UCSD-AML1 (cell line): Measurements from ENCODE around the gene TOMM20.
"Not testable (repeated sequence)": the region's sequence is repeated elsewhere in the genome, so short reads cannot be mapped to it uniquely, and the experiment has no call there.

Source experiments
- DNase-seq: peaks from one replicate; lab custom pipeline; 2025; ENCODE audit not compliant: unreplicated experiment; lab: John Stamatoyannopoulos, UW

TOMM20 gene

GRCh38 chr1:235105051-235106043 is 23.3 kb downstream of the TOMM20 start:
- DNase-seq, result no peak

DNA sequence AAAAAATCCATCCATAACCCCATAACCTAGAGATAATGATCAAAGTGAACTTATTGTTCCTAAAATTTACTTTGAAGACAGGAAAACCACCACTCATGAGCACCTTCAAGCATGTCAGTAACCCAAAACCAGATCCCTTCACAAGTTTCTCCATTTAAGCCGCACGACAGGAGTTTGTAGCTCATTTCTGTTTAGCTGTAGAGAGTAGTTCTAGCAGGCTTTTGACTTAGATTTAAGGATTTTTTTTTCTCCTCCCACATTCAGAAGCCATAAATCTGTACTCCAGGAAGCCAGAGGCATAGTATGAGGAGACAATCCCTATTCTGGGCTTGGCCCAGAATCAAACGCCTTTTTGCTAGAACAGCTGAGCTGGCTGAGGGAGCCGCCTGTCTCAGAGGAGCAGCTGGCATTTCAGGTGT is 25.6 kb downstream of the TOMM20 start:
- no peak for DNase-seq

GRCh38 chr1:235102259-235102582 is 26.4 kb downstream of the TOMM20 start:
- no peak for DNase-seq

GRCh38 chr1:235101558-235102258 is 26.9 kb downstream of the TOMM20 start:
- no peak for DNase-seq

- no peak for DNase-seq
Observed at GRCh38 chr1:235100194-235100772, 28.4 kb downstream of the TOMM20 start.

DNA sequence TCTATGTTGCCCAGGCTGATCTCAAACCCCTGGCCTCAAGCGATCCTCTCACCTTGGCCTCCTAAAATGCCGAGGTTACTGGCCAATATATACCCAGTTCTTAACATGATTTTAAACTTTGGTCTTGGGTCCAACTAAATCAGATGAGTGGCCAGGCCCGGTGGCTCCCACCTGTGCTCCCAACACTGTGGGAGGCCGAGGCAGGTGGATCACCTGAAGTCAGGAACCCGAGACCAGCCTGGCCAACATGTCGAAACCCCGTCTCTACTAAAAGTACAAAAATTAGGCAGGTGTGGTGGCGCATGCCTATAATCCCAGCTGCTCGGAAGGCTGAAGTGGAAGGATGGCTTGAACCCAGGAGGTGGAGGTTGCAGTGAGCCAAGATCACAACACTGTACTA is 29.6 kb downstream of the TOMM20 start:
- DNase-seq, result no peak

DNA sequence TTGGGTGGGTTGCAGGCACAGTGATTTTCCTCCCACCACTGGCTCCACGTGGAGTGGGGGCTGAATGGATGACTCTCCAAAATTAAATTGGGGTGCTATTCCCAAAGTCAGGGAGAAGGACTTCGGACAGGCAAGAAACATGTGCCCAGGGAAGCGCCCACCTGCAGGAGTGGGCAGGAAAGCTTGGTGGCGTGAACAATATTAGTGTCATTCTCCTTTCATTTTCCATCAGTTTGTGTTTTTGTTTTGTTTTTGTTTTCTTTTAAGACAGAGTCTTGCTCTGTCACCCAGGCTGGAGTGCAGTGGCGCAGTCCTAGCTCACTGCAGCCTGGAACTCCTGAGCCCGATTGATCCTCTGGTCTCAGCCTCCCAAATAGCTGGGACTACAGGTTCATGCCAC is 30.1 kb downstream of the TOMM20 start:
- no peak for DNase-seq

DNA sequence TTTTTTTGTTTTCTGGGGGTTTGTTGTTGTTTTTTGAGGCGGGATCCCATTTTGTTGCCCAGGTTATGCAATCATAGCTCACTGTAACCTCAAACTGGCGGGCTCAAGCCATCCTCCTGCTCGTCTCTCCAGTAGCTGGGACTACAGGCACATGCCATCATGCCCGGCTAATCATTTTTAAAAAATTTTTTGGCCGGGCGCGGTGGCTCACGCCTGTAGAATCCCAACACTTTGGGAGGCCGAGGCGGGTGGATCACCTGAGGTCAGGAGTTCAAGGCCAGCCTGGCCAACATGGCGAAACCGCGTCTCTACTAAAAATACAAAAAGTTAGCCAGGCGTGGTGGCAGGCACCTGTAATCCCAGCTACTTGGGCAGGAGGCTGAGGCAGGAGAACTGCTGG is 31.1 kb downstream of the TOMM20 start:
- DNase-seq, result not testable (repeated sequence)

DNA sequence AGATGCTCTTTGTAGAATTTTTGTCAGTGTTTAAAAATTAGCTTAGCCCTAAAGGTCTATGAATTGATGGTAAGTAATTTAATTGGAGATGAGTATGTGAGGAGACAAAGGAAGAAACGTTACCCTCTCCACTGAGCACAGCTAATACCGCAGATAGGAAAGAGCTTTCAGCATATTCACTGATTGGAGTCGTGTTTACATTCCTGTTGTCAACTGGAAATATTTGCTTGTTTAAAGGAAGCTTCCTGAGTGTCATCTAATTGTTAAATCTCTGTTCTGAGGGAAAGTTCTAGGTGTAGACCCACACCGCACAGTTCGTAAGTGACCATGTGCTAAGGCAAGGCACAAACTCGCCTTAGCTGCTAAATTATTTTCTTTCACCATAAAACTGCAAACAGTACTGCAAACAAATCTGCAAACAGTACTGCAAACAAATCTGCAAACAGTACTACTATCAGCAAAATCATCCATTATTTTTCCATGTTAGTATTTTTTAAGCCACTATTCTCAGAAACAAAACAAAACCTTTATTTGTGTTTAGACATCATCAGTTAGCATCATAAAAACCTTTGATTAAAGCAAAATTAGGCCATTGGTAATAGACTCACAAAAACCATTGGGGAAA is 32.6 kb downstream of the TOMM20 start:
- DNase-seq, result no peak

- peak; percentile 75 for DNase-seq
Observed at GRCh38 chr1:235093696-235094592, 34.7 kb downstream of the TOMM20 start.

- DNase-seq, result no peak
Observed at GRCh38 chr1:235093013-235093695, 35.5 kb downstream of the TOMM20 start.

- DNase-seq, result not testable (repeated sequence)
Observed at GRCh38 chr1:235092415-235092814, 36.2 kb downstream of the TOMM20 start.

DNA sequence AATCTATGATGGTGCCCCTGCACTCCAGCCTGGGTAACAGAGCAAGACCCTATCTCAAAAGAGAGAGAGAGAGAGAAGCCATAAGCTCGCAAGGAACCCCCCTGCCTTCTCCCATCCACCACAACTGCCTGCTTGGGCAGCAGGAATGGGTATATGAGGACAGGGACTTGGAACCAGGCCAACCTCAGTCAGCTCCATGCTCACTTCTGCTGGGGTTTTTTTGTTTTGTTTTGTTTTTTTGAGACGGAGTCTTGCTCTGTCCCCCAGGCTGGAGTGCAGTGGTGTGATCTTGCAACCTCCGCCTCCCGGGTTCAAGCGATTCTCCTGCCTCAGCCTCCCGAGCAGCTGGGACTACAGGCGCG is 36.6 kb downstream of the TOMM20 start:
- DNase-seq, result not testable (repeated sequence)

GRCh38 chr1:235091319-235092044 is 37.2 kb downstream of the TOMM20 start:
- not testable (repeated sequence) for DNase-seq

- DNase-seq, result no peak
Observed at GRCh38 chr1:235090406-235091069, 38.1 kb downstream of the TOMM20 start.

DNA sequence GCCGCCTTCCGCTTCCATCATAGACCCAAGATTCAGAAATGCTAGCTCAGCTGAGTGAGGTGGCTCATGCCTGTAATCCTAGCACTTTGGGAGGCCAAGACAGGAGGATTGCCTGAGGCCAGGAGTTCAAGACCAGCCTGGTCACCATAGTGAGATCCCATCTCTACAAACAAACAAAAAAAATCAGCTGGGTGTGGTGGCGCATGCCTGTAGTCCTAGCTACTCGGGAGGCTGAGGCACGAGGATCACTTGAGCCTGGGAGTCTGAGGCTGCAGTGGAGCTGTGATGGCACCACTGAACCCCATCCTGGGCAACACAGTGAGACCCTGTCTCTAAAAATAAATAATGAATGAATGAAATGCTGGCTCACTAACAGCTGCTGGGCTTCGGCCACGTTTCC is 39.7 kb downstream of the TOMM20 start:
- DNase-seq, result no peak

DNA sequence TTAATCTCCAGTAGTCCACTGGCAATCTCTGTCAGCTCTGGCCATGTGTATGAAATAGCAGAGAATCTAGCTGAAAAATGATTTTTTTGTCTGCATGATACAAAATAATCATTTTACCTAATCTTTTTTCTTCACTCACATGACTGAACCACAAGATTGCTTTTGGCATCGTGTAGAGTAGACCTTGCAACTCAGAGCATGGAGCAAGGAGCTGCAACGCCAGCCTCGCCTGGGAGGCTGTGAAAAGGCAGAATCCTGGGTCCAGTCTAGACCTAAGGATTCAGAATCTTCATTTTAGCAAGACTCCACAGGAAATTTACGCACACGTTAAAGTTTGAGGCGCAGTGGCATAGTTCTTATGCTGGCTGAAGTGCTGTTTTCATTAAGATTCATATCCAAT is 40.2 kb downstream of the TOMM20 start:
- no peak for DNase-seq

DNA sequence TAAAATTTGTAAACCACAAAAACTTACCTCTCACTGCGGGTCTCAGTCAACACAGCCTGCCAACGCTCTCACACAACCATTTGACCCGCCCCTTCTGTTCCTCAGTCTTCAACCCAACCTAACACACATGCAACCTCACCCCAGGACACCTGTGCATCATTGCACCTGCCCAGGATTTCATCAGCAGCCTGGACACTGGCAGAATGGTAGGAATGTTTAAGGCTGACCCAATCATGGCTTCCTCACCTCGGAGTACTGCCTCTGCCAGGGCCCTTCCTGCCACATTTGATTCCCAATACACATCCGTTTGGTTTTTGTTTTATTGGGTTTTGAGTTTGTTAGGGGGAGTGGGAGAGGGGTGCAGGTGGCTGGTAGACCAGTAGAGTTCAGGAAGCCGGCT is 40.7 kb downstream of the TOMM20 start:
- no peak for DNase-seq
